MM.1S (cell line): ENCODE results near the gene NELL1.
A peak's percentile ranks its signal among the peaks of the same experiment; 100 is the strongest.

Experiments used
- DNase-seq: peaks from one replicate; pipeline ENCODE4 v3.0.0-alpha.2; 2015
- H2AFZ ChIP-seq: fragments of 300-600 bp; sonication (generic); 2 replicates; pipeline ENCODE4 v1.6.0; 2016; ENCODE audit warnings: antibody characterized with exemption, low read length
- H3F3A ChIP-seq: fragments of 300-600 bp; sonication (generic); 2 replicates; pipeline ENCODE4 v1.6.1; 2016; ENCODE audit warnings: mild to moderate bottlenecking, antibody characterized with exemption, low read length, moderate library complexity, mixed read lengths; ENCODE audit not compliant: insufficient read depth
- H3K27ac ChIP-seq: fragments of 300-600 bp; sonication (generic); 2 replicates; pipeline ENCODE4 v1.5.1; 2016; ENCODE audit warnings: mild to moderate bottlenecking, low read length
- H3K27me3 ChIP-seq: fragments of 300-600 bp; sonication (generic); replicated peaks from 2 replicates; pipeline ENCODE4 v1.6.0; 2016; ENCODE audit warnings: low read length; ENCODE audit not compliant: insufficient read depth
- H3K36me3 ChIP-seq: fragments of 300-600 bp; sonication (generic); replicated peaks from 2 replicates; pipeline ENCODE4 v1.6.1; 2016; ENCODE audit warnings: mild to moderate bottlenecking, low read length, mixed read lengths; ENCODE audit not compliant: insufficient read depth
- H3K4me1 ChIP-seq: fragments of 300-600 bp; sonication (generic); 2 replicates; pipeline ENCODE4 v1.6.1; 2016; ENCODE audit warnings: low read length, mixed read lengths
- H3K4me2 ChIP-seq: fragments of 300-600 bp; sonication (generic); 2 replicates; pipeline ENCODE4 v1.6.0; 2016; ENCODE audit warnings: low read depth, low read length
- H3K4me3 ChIP-seq: fragments of 300-600 bp; sonication (generic); 2 replicates; pipeline ENCODE4 v1.5.1; 2016; ENCODE audit warnings: low read length, mixed read lengths
- H3K79me2 ChIP-seq: fragments of 300-600 bp; sonication (generic); 2 replicates; pipeline ENCODE4 v1.6.1; 2016; ENCODE audit warnings: mixed run types, low read length, mixed read lengths
- H3K9ac ChIP-seq: fragments of 300-600 bp; sonication (generic); 2 replicates; pipeline ENCODE4 v1.6.1; 2016; ENCODE audit warnings: low read length, mixed read lengths
- H3K9me2 ChIP-seq: fragments of 300-600 bp; sonication (generic); replicated peaks from 2 replicates; pipeline ENCODE4 v1.6.1; 2016; ENCODE audit warnings: mild to moderate bottlenecking, low read length, mixed read lengths; ENCODE audit not compliant: insufficient read depth
- H3K9me3 ChIP-seq: fragments of 300-600 bp; sonication (generic); replicated peaks from 2 replicates; pipeline ENCODE4 v1.6.1; 2016; ENCODE audit warnings: mild to moderate bottlenecking, low read length, mixed read lengths; ENCODE audit not compliant: insufficient read depth
- H4K20me1 ChIP-seq: fragments of 300-600 bp; sonication (generic); 2 replicates; pipeline ENCODE4 v1.6.1; 2016; ENCODE audit warnings: mild to moderate bottlenecking, low read length, moderate library complexity, mixed read lengths; ENCODE audit not compliant: insufficient read depth
- CTCF ChIP-seq: fragments of 300-600 bp; sonication (generic); IDR thresholded peaks from 2 replicates; pipeline ENCODE4 v1.5.1; 2016; ENCODE audit warnings: antibody characterized with exemption, low read length, mixed read lengths
- EZH2 ChIP-seq: fragments of 300-600 bp; sonication (generic); optimal IDR thresholded peaks from 2 replicates; pipeline ENCODE3; 2017; ENCODE audit warnings: low read depth, mild to moderate bottlenecking, antibody characterized with exemption, low read length, mixed read lengths
- EZH2phosphoT487 ChIP-seq: fragments of 300-600 bp; sonication (generic); IDR thresholded peaks from 2 replicates; pipeline ENCODE4 v1.6.1; 2018; ENCODE audit warnings: antibody characterized with exemption, low read length

NELL1 gene

GRCh38 chr11:21543901-21544300 is 874.5 kb downstream of the NELL1 start:
- H4K20me1 ChIP-seq: no peaks in the 10 kb centered on the region
- DNase-seq: no peak
- TF ChIP-seq EZH2phosphoT487 (no peak), EZH2 (no peak), CTCF (no peak)
- H3K4me3 ChIP-seq: no peak overlapping the region
- H3K9me2 ChIP-seq: no peaks in the 10 kb centered on the region
- H3K27ac ChIP-seq: no peak overlapping the region
- no peak overlapping the region for H3K4me2 ChIP-seq
- H3F3A ChIP-seq: no peaks in the 10 kb centered on the region
- no peak overlapping the region for H3K9ac ChIP-seq
- no peak overlapping the region for H2AFZ ChIP-seq
- H3K27me3 ChIP-seq: no peaks in the 10 kb centered on the region
- no peaks in the 10 kb centered on the region for H3K9me3 ChIP-seq
- peaks cover 12% of the 10 kb centered on the region for H3K4me1 ChIP-seq
- no peaks in the 10 kb centered on the region for H3K36me3 ChIP-seq
- H3K79me2 ChIP-seq: no peaks in the 10 kb centered on the region

GRCh38 chr11:21545699-21546098 is 876.3 kb downstream of the NELL1 start:
- H3K9me3 ChIP-seq: no peaks in the 10 kb centered on the region
- H3K27ac ChIP-seq: no peak overlapping the region
- no peak overlapping the region for H3K4me3 ChIP-seq
- H3K4me1 ChIP-seq: peaks cover 12% of the 10 kb centered on the region
- H3K36me3 ChIP-seq: no peaks in the 10 kb centered on the region
- no peaks in the 10 kb centered on the region for H3K79me2 ChIP-seq
- H3K9ac ChIP-seq: no peak overlapping the region
- peak; percentile 73 for DNase-seq
- no peaks in the 10 kb centered on the region for H4K20me1 ChIP-seq
- H3K9me2 ChIP-seq: no peaks in the 10 kb centered on the region
- no peaks in the 10 kb centered on the region for H3K27me3 ChIP-seq
- no peaks in the 10 kb centered on the region for H3F3A ChIP-seq
- H3K4me2 ChIP-seq: no peak overlapping the region
- H2AFZ ChIP-seq: no peak overlapping the region
- TF ChIP-seq EZH2phosphoT487: no peak
- TF ChIP-seq CTCF: no peak
- no peak for TF ChIP-seq EZH2

- H3K9me3 ChIP-seq: no peaks in the 10 kb centered on the region
- no peak overlapping the region for H3K4me2 ChIP-seq
- no peaks in the 10 kb centered on the region for H3K79me2 ChIP-seq
- no peaks in the 10 kb centered on the region for H3F3A ChIP-seq
- no peaks in the 10 kb centered on the region for H3K36me3 ChIP-seq
- H3K4me1 ChIP-seq: peaks cover 12% of the 10 kb centered on the region
- no peak overlapping the region for H3K9ac ChIP-seq
- no peak overlapping the region for H3K4me3 ChIP-seq
- no peaks in the 10 kb centered on the region for H3K27me3 ChIP-seq
- TF ChIP-seq CTCF (no peak), EZH2 (no peak), EZH2phosphoT487 (no peak)
- no peaks in the 10 kb centered on the region for H4K20me1 ChIP-seq
- H3K9me2 ChIP-seq: no peaks in the 10 kb centered on the region
- no peak overlapping the region for H2AFZ ChIP-seq
- DNase-seq: no peak
- H3K27ac ChIP-seq: no peak overlapping the region
Measured at GRCh38 chr11:21546703-21547102, 877.3 kb downstream of the NELL1 start.
